Astrocyte of the cerebellum (primary cell): Measurements from ENCODE around the gene MRPL54.

Experiments used
- DNase-seq: peaks from one replicate; pipeline ENCODE4 v3.0.0-alpha.2; 2011; ENCODE audit warnings: low read depth
- H3K4me3 ChIP-seq: 2 replicates; pipeline ENCODE4 v1.5.1; 2011; ENCODE audit warnings: mild to moderate bottlenecking, low read depth, low read length, moderate library complexity
- CTCF ChIP-seq: IDR thresholded peaks from 2 replicates; pipeline ENCODE4 v1.5.1; 2012; ENCODE audit warnings: low read length, low read depth, moderate library complexity, mild to moderate bottlenecking; ENCODE audit errors: missing control alignments
- in situ Hi-C: cut with HindIII; loops from 2 replicates; pipeline ENCODE4 v1.10.0; 2017; ENCODE audit warnings: low sequenced_read_pairs

Gene MRPL54

GRCh38 chr19:3803114-3803888 is 40.8 kb downstream of the MRPL54 start:
- in situ Hi-C loops: no loop called here
- no peak for DNase-seq
- no peak overlapping the region for H3K4me3 ChIP-seq
- no peak for TF ChIP-seq CTCF

- in situ Hi-C loops: no loop called here
- H3K4me3 ChIP-seq: no peak overlapping the region
- TF ChIP-seq CTCF: no peak
- DNase-seq: no peak
Measured at GRCh38 chr19:3803986-3804385, 41.5 kb downstream of the MRPL54 start.

- H3K4me3 ChIP-seq: no peak overlapping the region
- TF ChIP-seq CTCF: no peak
- no peak for DNase-seq
- in situ Hi-C loops: no loop called here
Measured at GRCh38 chr19:3804429-3804828, 41.9 kb downstream of the MRPL54 start.

GRCh38 chr19:3805859-3806258 is 43.4 kb downstream of the MRPL54 start:
- in situ Hi-C loops: no loop called here
- DNase-seq: no peak
- H3K4me3 ChIP-seq: no peak overlapping the region
- no peak for TF ChIP-seq CTCF

GRCh38 chr19:3807131-3807480 is 44.6 kb downstream of the MRPL54 start:
- no peak for DNase-seq
- no peak for TF ChIP-seq CTCF
- H3K4me3 ChIP-seq: no peak overlapping the region
- in situ Hi-C loops: no loop called here

GRCh38 chr19:3807574-3808354 is 45.3 kb downstream of the MRPL54 start:
- in situ Hi-C loops: no loop called here
- no peak for DNase-seq
- no peak for TF ChIP-seq CTCF
- no peak overlapping the region for H3K4me3 ChIP-seq
